ENCODE results near the gene ZNF579.

DNA sequence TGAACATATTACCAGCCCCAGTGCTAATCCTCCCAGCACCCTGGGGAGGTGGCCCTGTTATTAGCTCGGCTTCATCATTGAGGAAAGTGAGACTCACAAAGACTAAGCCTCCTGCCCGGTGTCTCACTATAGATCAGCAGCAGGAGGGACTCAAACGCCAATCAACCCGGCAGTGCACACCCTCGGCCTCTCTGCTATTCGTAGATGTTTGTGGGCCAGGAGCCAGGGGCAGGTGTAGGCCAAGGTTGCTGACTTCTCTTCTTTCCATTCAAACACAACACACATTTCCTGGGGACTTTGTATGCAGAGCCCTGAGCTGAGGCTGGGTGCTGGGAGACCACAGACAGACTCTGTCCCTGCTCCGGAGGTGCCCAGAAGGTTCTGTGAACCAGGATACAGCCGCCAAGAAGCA, 25.9 kb downstream of the ZNF579 start:
- TF ChIP-seq YY1 (IDR thresholded peaks at IDR 0.05; ENCODE audit: insufficient read depth, insufficient read length) (no peak), ZNF274 (IDR thresholded peaks at IDR 0.05; ENCODE audit: low read depth, low read length) (no peak), SUZ12 (IDR thresholded peaks at IDR 0.05; ENCODE audit: extremely low read depth, insufficient read depth, insufficient read length) (no peak)

All from NT2/D1 (cell line).